GM19463 (cell line): Measurements from ENCODE around the gene EXTL1.

Source experiments
- ATAC-seq: cut with Tn5 transposase; IDR thresholded peaks from one replicate; pipeline ENCODE4 v1.9.1; 2021; ENCODE audit warnings: mild to moderate bottlenecking, moderate library complexity; ENCODE audit not compliant: unreplicated experiment

EXTL1 gene

DNA sequence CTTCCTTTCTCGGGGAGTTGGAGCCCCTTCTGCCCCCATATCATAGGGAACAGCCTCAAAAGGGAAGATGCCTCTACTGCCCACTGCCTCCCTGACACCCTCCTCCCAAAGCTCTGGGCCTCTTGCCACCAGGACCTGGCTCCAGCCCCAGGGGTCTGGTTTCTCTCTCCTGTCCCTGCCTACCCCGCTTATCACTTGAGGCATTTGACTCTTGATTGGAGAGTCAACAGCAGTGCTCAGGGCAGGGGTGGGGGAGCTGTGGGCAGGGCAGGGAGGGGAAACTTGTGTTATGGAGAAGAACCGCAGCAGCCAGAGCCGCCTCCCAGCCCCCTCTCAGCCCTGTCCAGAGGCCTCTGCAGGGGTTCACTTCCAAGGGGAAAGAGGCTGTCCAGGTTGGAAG lies 45.3 kb downstream of the EXTL1 start:
- no peak for ATAC-seq

DNA sequence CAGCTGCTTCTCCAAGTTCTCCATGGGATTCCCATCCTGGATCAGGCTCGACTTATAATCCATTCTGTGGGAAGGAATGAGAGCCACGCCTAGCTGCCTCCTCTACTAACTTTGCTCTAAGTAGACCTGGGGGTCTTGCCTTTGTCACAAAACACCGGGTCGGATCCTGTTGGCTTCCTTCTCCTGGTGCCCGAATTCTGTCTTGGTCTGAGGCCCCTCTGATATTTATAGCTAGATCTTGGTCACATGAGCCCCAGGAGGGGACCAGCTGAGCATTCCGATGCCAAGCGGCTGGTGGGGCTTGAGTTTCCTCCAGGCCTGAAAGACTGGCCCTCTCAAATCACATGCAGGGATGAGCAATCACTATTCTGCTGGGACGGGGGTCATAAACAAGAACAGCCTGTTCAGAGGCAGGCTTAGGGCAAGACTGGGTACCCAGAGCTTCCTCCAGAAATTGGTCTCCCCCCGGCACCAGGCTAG lies 45.9 kb downstream of the EXTL1 start, which contains the start of gene TRIM63:
TRIM63 (minus strand) TSS at position 199 of the 480 bp plus-strand sequence; CDS start at position 63, 136 bp downstream.
- no peak for ATAC-seq

GRCh38 chr1:26069941-26070295 lies 48.3 kb downstream of the EXTL1 start:
- ATAC-seq, result no peak

DNA sequence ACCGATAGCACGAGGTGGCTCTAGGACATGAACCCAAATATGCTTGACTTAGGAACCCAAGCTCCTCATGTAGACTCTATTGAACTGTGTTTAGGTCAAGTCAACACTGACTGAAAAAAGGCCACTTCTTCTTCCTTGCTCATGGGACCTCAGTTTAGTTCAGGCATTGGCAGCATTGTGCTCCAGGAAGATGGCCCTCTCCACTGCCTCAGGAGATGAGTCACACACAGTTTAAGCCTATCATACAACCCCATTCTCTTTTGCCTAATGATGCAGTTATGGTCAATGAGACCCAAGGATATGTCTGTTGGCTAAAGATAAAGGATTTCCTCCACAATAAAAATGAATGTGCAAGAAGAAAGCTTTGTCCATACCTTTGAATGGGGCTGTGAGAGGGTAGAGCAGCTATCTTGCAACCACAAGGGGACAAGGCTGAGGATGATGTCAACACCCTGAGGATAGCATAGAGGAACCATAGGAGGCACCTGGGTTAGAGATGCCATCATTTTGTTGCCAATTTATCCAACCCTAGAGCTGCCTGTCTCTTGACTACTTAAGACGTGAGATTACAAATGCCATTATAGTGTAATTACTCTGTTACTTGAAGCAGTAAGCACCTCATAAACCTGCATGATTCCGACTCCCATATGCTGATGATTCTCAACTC lies 48.9 kb downstream of the EXTL1 start:
- ATAC-seq, result no peak

GRCh38 chr1:26070963-26071342 lies 49.4 kb downstream of the EXTL1 start:
- no peak for ATAC-seq

DNA sequence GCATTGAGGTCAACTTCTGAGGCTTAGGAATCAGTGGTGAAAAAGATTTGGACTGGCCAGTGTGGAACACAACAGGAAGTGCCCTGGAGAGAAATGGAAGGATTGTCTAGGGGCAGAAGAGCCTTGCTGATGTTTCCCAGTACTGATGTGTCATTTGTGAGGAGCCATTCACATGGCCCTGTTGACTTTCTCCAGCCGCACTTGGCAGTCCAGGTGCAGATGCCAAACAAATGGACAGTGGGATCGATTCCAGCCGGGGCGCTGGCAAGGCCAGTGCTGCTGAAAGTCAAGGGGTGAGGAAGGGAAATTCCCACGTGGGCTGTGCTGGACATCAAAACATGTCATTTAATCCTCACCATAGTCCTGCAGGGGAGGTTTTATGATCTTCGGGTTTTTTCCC lies 50.7 kb downstream of the EXTL1 start:
- ATAC-seq, result no peak

GRCh38 chr1:26075421-26076144 lies 54.0 kb downstream of the EXTL1 start:
- no peak for ATAC-seq

- no peak for ATAC-seq
Measured at GRCh38 chr1:26077524-26077923, 55.9 kb downstream of the EXTL1 start.

DNA sequence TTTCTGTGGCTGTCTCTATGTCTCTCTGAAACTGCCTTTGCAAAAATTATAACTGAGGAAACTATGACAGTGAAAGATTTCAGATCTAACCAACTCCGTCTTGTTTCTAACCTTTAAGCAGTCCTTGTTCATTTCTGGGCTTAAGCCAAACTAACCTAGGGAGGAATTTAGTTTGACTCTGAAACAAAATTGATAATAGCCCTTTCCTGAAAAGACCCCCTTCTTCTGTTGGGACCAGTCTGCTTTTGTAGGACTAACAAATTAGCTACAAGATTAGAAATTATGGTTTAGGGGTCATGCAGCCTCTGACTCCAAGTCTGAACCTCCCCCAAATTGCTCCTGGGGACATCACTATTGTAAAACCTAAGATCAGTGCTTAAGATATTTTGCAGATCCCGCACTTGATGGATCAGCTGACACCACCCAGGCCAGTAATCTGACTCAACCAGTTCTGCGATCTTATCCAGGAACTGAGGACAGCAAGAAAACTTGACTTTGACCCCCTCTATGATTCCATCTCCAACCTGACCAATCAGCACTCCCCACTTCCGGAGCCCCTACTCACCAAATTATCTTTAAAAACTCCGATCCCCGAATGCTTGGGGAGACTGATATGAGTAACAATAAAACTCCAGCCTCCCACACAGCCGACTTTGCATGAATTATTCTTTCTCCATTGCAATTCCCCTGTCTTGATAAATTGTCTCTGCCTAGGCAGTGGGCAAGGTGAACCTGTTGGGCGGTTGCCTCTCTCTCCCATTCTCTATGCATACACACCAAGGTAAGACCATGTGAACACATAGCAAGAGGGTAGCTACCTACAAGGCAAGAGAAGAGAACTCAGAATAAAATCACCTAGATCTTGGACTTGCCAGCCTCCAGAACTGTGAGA lies 57.0 kb downstream of the EXTL1 start:
- no peak for ATAC-seq

DNA sequence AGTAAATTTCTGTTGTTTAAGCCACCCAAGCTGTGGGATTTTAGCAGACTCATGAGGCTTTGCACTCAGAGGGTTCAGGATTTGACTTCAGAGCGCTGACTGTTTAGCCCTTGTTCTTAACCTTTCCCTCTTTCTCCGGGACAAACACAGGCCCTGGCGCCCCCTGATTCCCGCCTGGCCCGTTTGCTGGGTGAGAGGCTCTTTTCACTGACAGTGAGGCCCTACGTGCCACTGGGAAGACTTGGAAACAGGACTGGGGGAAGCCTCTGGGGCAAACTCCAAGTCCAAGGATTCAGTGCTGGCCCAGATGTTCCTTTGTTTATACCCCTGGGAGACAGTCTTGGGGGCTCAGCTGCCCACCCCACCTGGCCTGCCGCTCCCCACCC lies 57.6 kb downstream of the EXTL1 start:
- ATAC-seq, result no peak

DNA sequence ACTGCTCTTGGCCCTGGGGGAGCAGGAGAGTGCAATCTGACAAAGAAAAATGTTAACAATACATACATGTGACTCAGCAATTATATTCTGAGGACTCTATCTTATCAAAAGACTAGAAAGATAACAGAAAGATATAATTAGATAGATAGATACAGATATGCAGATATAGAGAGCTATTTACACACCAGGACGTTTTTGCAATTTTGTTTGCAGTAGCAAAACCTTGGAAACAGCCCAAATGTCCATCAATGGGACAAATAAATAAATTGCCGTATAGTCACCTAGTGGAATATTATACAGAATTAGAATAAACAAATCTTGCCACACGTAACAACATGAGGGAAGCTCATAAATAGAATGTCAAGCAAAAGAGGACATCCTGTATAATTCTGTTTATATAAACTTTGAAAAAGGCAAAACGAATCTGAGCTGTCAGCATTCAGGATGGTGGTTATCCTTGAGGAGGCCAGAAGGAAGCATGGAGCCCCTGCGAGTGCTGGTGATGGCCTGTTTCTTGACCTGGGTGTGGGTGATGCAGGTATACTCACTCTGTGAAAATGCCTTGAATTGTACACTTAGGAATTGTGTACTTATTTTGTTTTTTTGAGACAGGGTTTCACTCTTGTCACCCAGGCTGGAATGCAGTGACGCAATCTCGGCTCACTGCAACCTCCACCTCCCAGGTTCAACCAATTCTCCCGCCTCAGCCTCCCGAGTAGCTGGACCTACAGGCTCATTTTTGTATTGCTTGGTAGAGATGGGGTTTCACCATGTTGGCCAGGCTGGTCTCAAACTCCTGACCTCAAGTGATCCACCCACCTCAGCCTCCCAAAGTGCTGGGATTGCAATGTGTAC lies 58.6 kb downstream of the EXTL1 start:
- no peak for ATAC-seq

GRCh38 chr1:26081267-26082019 lies 59.9 kb downstream of the EXTL1 start:
- ATAC-seq, result no peak

- no peak for ATAC-seq
Measured at GRCh38 chr1:26082020-26082350, 60.4 kb downstream of the EXTL1 start.

GRCh38 chr1:26083208-26083607 lies 61.6 kb downstream of the EXTL1 start:
- no peak for ATAC-seq

DNA sequence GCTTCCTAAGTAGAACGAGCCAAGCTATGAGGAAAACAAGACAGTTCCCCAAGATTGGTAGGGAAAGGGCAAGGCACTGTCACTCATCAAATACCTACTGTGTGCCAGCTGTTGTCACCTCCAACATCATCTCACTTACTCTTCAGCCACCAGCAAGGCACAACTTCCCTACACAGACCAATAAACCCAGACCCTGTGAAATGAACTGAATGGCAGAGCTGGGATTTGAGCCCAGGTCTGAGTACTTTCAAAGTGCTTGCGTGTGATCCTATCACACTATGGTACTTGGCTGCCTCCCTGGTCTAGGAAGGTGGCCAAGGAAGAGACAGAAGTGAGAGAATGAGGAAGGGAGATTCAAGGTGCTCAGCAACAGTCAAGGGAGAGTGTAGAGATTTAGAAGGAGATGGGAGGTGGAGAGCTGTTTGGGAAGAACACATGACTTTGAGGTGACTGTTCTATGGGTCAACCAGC lies 62.6 kb downstream of the EXTL1 start:
- no peak for ATAC-seq

DNA sequence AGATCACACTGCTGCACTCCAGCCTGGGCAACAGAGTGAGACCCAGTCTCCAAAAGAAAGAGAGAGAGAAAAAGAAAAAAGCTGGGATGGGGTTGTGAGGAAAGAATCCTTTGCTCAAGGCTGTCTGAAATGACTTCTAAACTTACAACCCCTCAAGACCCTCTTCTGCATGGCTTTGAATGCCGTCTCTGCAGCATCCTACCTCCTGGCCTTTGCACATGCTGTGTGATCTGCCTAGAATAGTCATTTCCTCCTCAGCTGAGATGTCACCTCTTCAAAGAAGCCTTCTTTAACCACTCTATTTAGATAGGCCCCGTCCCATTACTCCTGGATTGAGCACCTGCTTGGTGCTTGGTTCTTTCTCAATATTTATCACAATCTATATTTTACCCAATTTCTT lies 63.3 kb downstream of the EXTL1 start:
- no peak for ATAC-seq
